ENCODE data around the gene INSIG1. TPM values are rescaled to one million over a fixed set of nuclear protein-coding genes. Genes with fewer than 3 reads are reported as not detected.
A peak's percentile ranks its signal among the peaks of the same experiment; 100 is the strongest.

Gene INSIG1
- total RNA-seq, 1 experiment from 2014 or later: 573 TPM

DNA sequence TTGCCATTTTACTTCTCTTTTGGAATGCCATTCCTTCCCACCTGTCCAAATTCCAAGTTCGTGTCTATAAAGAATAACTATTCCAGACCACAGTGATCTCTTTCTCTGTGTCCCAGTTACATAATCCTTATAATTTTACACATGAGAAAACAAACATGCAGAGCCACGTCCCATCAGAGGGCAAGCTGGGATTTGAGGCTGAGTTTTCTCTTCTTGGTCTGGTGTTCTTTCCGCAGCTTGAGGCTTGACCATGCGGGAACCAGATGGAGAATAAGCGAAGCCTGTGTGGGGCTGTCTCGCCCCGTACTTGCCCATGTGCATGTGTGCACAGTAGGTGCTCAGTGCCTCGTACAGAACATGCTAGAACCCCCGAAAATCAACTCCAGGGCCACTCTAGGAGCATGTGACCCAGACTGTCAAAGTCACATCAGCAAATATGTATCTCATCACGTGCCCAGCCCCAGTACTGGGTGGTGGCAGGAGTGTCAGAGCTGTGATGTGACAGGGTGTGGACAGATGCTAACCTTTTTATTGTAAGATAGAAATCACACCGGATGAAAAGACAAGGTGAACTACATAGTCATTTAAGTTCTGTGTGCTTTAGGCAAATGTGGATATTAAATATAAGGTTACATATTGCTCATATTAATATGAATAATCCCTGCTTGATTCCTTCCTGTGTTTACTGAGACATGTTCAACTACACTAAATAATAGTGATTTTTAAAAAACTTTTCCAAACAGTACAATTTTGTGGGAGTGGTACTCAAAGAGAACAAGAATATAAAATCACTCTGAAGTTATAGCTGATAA is 3.2 kb downstream of the INSIG1 start:
- DNase-seq (ENCODE audit: low read depth): no peak

DNA sequence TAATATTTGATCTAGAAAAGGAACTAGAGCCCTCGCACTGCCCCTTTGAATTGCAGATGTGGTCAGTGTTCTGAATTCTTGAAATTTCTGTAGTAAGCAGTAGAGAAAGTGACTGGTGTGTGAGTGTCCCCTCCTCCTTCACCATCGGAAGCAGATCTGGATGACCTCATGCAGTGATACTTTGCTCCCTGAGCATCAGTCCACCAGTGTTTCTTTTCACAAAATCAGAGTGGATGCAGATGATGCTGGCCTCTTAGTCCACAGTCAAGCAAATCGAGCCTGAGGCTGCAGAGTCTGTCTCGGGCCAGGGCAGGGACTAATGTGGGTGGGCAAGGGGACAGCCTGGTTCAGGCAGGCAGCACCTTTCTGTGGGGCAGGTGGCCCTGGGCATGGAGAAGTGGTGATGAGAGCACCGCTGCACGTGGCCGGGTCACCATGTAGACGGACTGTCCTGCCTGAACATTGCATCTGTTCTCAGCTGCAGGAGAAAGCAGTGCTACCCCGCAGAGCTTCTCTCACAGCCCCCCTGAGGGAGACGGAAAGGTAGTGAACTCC is 5.4 kb downstream of the INSIG1 start:
- no peak for DNase-seq (ENCODE audit: low read depth)

DNA sequence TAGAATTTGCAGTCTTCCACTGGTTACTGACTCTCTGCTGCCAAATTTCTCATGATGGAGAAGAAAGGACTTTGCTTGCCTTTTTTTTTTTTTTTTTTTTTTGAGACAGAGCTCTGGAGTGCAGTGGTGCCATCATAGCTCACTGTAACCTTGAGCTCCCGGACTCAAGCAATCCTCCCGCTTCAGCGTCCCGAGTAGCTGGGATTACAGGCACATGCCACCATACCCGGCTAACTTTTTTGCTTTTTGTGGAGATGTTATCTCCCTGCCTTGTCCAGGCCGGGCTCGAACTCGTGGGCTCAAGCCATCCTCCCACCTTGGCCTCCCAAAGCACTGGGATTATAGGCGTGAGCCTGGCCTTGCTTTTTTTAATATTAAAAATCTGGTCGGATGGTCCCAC is 6.2 kb downstream of the INSIG1 start:
- DNase-seq (ENCODE audit: low read depth): no peak

DNA sequence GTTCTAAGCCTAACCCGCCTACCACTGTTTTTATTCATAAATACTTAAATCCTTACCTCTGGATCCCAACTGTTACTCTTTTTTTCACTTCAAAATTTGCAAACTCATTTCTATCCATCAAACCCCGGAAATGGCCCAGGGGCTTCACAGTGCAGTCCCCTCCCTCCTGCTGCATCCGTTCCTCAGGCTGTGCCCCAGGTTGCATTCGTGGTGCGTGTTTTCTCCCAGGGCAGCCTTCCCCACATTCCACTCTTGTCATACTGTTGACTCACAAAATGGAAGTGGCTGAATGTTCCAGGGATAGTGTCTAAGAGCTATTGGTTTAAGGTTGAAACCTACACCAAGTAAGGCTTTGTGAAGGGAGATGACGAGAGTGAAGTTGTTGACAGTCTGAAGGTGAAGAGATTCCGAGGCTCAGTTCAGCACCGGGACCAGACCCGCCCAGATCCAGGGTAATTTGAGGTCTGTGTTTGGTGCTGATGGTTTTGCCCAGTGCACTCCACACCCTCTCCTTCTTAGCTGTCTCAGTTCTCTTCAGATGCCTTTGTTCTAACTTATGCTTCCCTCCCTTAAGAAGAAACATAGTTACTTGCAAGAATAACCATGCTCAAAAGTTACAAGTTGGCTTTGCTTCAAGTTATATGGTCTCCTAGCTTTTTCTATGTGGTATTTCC is 7.7 kb downstream of the INSIG1 start:
- peak; percentile 17 for DNase-seq (ENCODE audit: low read depth)

DNA sequence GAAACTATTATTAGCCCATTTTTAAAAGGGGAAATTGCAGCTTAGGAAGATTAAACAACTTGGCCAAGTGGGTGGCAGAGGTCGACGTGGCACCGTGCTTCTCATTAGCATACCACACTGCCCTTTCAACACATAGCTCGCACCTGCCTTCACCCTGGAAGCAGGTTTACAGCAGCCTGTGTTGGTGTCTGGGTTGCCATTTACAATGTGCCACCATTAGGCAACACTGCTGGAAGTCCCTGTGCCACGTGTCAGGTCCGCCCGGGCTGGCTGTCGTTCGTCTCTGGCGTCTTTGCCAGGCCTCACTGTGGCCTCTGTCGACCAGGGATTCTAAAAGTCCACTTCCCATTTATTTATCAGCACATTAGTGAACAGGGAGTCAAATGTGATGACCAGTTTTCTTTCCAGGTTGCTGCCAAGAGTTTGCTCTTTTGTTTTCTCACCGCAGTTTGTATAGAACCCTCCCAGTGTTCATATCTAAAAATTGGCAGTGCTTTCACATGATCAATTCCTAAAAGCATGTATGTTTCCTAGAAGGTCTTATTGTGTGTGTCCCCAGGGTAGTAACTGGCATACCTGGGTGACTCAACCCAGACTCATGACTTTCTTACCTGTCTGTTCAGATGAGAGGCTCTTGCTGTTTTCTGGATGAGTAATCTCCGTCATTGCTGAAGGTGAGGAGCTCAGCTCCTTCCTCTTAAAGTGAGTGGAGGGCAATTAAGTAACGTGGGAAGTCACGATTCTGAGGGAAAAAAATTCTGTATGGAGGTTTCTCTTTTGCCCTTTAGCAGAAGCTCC is 9.2 kb downstream of the INSIG1 start:
- DNase-seq (ENCODE audit: low read depth): no peak

DNA sequence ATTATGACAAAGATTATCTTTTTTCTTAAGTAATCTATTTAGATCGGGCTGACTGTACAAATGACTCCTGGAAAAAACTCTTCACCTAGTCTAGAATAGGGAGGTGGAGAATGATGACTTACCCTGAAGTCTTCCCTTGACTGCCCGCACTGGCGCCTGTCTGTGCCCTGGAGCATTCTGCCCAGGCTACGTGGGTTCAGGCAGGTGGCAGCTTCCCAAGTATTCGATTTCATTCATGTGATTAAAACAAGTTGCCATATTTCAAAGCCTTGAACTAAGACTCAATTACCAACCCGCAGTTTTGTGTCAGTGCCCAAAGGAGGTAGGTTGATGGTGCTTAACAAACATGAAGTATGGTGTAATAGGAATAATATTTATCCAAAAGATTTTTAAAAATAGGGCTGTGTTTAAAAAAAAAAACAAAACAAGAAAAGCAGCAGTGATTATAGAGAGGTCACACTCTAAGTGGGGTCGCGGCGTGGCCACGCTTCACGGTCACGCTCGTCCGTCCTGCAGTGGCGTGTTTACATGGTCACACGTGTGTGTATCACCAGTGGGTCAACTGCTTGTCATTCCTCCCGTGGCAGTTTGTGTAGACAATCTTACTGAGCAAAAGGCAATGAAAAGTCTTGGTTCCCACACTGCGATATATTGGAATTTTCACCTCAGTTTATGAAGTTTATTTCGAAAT is 10.8 kb downstream of the INSIG1 start:
- peak; percentile 18 for DNase-seq (ENCODE audit: low read depth)

DNA sequence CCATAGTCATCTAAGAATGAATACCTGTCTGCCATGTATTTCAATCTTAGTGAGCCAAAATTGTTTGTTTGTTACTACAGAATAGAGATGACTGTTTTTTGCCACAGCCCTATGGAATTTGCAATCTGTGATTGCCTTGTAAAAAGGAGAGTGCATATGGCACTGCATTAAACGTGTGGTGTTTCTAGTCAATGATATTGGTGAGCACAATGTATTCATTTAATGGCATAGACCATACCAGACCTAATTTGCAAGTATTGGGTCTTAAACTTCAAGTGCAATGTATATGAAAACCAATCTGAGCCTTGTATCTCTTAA is 11.3 kb downstream of the INSIG1 start:
- no peak for DNase-seq (ENCODE audit: low read depth)

DNA sequence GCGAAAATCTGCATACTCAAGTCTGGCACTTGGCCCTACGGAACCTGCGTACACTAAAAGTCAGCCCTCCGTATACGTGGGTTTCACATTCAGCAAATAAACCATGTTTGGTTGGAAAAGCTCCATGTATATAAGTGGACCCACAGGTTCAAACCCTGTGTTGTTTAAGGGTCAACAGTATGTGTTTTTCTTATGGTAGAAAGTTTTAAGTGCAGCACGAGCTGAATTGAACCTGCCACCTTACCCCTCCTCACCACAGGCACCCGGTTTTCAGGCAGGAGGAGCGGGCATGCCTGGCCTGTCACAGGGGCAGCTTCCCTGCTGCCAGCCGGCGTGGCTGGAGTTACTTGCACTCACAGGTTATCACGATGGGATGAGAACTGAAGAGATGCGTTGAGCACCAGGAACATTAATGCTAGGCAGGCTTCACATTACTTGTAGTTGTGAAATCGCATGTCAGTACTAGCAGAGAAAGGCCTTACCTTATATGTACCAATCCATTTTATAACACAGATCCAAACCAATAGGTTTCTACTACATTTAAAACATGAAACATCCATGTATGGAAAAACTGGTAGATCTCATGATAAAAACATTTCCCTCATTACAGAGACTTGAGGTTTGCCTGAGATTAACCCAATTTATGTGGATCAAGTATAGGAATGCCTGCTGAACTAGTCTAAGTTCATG is 12.9 kb downstream of the INSIG1 start:
- DNase-seq (ENCODE audit: low read depth): peak; percentile 36

DNA sequence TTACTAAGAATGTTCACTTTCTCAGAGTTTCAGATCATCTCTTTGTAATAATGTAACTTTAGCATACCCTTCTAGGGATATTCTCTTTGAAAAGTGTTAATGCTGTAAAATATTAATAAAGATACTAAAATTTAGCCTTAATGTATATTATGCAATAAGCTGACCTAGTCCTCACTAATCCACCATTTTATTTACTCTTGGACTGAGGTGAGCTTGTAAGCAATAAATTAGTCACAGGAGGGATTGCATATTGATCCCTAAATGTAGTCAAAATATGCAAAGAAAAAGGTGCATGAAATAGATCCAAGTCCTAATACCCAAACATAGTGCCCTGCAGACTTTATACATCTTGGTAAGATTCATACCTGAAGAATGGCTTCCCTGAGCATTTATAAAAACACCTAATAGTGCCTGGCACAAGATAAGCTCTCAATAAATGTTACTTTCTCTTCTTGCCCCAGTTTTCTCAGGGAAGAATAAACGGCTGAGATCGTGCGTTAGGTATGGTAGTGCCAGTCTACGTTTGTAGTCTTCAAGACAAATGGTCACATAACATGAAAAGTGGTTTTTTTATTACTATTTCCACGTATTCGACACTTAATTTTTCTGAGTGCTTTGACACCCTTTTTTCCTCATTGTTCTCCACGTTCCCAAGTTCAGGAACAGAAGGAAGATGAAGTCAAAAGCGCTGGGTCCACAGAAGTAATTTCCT is 14.3 kb downstream of the INSIG1 start:
- DNase-seq (ENCODE audit: low read depth): no peak

DNA sequence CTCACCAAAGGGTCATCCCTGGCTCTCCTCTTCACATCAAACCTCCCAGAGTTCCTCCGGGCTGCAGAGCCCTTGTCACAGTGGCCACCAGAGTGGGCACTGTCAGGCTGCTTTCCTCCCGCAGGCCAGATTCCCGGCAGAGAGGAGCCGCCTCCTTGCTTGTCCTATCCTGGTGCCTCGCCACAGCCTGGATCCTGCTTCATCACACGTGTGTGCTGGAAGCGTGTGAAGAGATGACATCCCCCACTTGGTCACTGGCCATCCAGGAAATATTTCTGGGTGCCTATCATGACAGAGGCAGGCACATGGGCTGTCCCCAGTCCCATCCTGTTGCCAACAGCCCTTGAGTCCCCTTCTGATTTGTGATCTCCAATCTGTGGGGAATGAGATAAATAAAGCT is 15.0 kb downstream of the INSIG1 start:
- DNase-seq (ENCODE audit: low read depth): no peak

DNA sequence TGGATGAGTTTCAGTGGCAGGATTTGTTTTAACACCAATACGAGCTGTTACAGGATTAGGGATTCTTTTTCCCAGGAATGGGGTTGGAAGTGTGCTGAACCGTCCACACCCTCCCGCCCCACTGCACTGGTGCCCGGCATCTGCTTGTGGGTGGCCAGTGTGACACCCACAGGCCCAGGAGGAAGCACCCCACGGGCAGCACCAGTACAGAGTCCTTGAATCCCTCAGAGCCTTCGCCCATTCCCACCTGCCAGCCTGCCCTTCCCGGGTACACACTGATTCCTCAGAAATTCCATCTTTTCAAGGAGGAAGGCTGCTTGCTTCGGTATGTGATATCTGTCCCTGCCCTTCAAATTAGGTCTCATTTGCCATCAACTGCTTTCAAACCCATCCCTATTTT is 15.4 kb downstream of the INSIG1 start:
- DNase-seq (ENCODE audit: low read depth): no peak

DNA sequence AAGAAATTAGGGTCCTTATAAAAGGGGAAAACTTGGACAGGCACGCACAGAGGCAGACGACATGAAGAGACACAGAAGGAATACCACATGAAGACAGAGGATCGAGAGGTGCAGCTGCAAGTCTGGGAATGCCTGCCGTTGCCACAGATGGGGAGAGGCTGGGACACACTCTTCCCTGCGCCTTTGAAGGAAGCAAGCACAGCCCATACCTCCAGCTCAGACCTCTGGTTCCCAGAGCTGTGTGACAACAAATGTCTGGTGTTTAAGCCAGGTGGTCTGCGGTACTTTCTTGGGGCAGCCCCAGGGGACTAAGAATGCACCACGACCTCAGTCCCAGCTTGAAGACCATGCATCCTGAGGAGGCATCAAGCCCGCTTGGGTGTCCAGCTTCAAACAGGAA is 18.3 kb downstream of the INSIG1 start:
- no peak for DNase-seq (ENCODE audit: low read depth)

DNA sequence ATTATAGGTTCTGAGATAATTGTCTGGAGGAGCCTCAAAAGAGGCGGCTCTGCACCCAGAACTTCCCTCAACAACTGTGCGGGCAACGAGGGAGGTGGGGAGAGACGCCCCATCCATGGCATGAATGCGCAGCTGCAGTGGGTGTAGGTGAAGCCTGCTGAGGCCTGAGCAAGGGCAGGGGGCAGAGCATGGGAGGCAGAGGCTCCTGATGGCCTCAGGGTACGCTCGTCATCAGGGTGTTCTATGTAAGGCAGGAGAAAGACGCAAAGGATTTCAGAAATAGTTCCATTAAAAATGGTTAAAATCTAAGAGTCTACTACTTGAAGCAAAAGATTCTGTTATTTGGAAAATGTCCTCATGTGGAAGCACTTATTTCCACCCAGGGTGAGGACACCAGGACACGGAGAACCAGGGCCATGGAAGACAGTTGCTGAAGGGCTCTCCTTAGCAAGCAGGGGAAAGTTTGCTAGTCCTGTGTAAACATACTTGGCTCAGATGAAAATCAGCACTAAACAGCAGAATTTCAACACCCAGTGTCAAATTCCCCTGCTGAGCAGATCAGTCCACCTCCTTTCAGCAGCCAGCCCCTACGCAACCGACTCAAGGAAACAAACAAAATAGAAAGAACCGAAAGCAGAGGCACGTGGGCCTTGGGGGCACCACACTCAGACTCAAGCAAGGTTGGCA is 18.9 kb downstream of the INSIG1 start:
- no peak for DNase-seq (ENCODE audit: low read depth)

DNA sequence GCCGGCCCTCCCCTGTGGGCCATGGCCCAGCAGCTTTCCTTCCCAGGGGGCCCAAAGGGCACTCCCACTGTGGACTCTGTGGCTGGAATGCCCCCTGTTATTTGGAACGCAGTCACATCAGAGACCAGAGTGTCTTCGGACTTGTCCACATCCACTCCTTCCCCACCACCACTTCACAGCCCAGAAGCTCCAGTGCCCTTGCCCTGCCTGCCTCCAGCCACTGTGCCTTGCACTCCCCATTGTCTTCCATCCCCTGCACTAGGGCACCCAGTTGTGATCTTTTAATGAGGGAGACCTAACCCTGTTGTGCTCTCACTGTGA is 19.4 kb downstream of the INSIG1 start:
- DNase-seq (ENCODE audit: low read depth): no peak

DNA sequence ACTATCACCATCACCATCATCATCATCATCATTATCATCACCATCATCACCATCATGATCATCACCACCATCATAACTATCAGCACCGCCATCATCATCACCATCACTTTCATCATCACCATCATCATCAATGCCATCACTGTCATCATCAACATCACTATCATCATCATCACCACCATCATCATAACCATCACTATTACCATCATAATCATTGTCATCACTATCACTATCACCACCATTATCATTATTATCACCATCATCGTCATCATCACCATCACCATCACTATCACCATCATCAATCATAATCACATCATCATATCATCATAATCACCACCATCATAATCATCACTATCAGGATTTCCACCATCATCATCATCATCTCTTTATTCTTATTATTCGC is 20.6 kb downstream of the INSIG1 start:
- DNase-seq (ENCODE audit: low read depth): no peak

DNA sequence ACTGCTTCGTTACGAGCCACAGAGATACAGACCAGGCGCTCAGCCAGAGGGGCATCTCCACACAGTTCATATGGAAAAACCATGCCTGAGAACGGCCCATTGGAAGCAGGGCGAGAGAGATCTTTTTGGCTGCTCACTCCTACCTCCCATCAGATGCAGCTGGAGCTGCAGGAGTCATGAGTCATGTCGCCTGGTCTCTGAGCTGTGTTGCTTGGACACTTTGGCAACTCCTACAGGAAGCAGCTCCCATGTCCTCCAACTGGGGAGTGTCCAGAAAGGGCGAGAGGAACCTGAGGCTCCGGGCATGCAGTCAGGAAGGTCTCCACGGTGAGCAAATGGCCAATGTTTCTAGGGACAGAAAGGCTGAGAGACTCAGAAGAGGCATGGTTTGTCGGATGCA is 24.9 kb downstream of the INSIG1 start:
- DNase-seq (ENCODE audit: low read depth): peak; percentile 66

DNA sequence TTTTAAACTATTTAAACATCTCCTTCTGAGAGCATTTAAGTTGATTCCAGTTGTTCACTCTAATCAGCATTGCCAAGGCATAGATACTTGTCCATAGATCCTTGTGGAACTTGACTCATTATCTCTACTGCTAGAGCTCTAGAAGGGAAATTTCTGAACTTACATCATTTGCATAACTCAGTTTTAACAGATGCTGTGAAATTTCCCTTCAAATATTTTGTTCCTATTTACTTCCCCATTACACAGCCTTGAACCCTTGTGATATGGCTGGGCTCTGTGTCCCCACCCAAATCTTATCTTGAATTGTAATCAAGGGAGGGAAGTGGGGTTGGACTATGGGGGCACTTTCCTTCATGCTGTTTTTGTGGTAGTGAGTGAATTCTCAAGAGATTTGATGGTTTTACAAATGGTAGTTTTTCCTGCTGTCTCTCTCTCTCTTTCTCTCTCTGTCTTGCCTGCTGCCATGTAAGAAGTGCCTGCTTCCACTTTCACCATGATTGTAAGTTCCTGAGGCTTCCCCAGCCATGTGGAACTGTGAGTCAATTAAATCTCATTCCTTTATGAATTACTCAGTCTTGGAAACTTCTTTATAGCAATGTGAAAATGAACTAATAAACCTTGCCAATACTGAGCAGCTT is 25.4 kb downstream of the INSIG1 start:
- no peak for DNase-seq (ENCODE audit: low read depth)

DNA sequence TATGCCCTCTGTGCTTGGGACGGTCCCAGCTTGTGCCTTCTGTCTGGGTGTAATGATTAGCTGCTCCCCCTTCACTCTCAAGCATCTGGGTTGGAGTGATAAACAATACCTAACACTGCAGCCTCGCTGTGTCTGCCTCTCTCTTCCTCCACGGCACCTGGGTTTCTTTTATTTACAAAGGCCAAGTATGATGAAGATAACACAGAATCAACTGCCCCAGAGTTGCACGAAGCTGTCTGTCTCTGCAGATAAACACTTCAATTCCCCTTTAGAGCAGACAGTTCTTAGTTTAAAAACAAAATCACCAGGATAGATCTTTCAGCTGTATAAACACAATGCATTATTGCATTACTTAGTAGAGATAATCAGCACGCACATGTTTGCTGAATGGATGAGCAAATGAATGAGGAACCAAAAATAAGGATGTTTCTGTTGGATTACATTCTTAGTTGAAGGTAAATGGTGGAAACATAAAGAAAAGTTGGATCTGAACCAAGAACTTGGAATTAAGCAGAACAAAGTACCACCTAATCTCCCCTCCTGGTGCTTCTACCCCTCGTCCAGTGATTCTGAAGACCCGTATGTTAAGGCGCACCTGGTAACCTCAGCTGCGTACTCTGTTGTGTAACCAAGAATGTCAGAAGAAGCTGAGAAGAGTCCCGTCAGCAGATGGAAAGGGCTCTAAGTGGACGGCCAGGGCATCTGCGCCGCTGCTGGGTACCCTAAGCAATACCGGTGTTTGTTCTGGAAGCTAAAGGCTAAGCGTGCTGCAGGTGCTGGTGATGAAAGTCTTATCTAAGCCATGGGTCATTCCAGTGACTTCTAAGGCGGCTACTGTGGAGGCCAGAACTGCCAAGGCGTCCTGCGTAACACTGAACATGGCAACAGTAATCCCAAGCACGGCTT is 26.6 kb downstream of the INSIG1 start:
- no peak for DNase-seq (ENCODE audit: low read depth)

DNA sequence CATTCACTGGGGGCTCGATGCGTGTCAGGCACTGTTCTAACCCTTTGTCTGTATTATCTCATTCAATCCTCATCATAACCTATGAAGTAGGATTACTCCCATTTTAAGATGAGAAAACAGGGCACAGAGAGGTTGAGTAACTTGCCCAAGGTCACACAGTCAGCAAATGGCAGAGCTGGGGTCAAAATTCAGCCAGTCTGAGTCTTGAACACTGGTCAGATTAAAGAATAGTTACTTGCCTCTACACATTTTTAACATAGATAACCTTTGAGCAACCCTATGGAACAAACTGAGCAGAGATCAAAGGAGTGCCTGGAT is 27.2 kb downstream of the INSIG1 start:
- DNase-seq (ENCODE audit: low read depth): no peak

All from M059J (cell line).